ENCODE data around the gene OSTN. TPM values are rescaled to one million over a fixed set of nuclear protein-coding genes. Genes with fewer than 3 reads are reported as not detected.

The OSTN gene
- total and polyA plus RNA-seq, 9 of the 15 experiments (the other 6 are each of a cell fraction or from before 2014, with no cell fraction given) = not detected

- no peak for FAIRE-seq
- intact Hi-C loops (cut with micrococcal nuclease) = no loop called here
Observed at GRCh38 chr3:191302451-191302850, 103.4 kb downstream of the OSTN start.

GRCh38 chr3:191303596-191303995 lies 104.6 kb downstream of the OSTN start:
- 0% methylated on average over 3 of the region's 3 CpGs for WGBS (ENCODE audit: insufficient coverage, low coverage, missing lambda C conversion rate)
- Histone ChIP-seq H2AFZ (ENCODE audit: low read depth, low read length) (no peak overlapping the region), H3K27ac (ENCODE audit: extremely low read depth, low read depth, low read length) (no peak overlapping the region), H3K4me1 (replicated peaks in 1 of 2; ENCODE audit: control insufficient read depth in 2 of 2, insufficient read depth in 2 of 2, low read length in 2 of 2) (no peaks in the 10 kb centered on the region), H3K27me3 (ENCODE audit: control insufficient read depth in 2 of 2, insufficient read depth in 2 of 2, low read length in 2 of 2) (peaks cover 0 to 7% of the 10 kb centered on the region in 2 experiments; a peak in 2 of 5 replicates), H3K36me3 (ENCODE audit: control insufficient read depth, insufficient read depth, low read length) (no peaks in the 10 kb centered on the region), H3K9ac (ENCODE audit: insufficient read depth in 1 of 2, low read depth in 2 of 2, low read length in 2 of 2) (no peak overlapping the region), H3K9me1 (ENCODE audit: control insufficient read depth, insufficient read depth, low read length) (no peaks in the 10 kb centered on the region), H3K4me2 (ENCODE audit: insufficient read depth, low read length) (no peak overlapping the region), H3K79me2 (ENCODE audit: control insufficient read depth, insufficient read depth, low read length) (no peaks in the 10 kb centered on the region), H4K20me1 (replicated peaks; ENCODE audit: control insufficient read depth, insufficient read depth, low read length) (no peaks in the 10 kb centered on the region), H3K9me3 (replicated peaks; ENCODE audit: control insufficient read depth, insufficient read depth, low read depth, low read length) (no peaks in the 10 kb centered on the region), H3K4me3 (no peak overlapping the region)
- DNase-seq (ENCODE audit: extremely low read depth in 1 of 4, low spot score in 3 of 4) (no peak), FAIRE-seq (no peak), ATAC-seq (no peak)
- CTCF ChIA-PET (ENCODE audit: low intra/inter-chr PET ratio) = no interaction called here
- TF ChIP-seq STAT5B (CRISPR knock-in tag; IDR thresholded peaks at IDR 0.05) (no peak), RBM34 (IDR thresholded peaks at IDR 0.05; ENCODE audit: borderline replicate concordance, insufficient read depth, low read length) (no peak), MYNN (IDR thresholded peaks at IDR 0.05) (no peak), MYNN (CRISPR knock-in tag; IDR thresholded peaks at IDR 0.05) (no peak), SMAD2 (IDR thresholded peaks at IDR 0.05; ENCODE audit: low read depth, low read length) (no peak), TAF7 (tag; IDR thresholded peaks at IDR 0.05) (no peak), SOX6 (IDR thresholded peaks at IDR 0.05) (no peak), NCOR1 (IDR thresholded peaks at IDR 0.05) (no peak), TEAD4 (IDR thresholded peaks at IDR 0.05; ENCODE audit: low read length) (no peak), TEAD4 (CRISPR knock-in tag; IDR thresholded peaks at IDR 0.05; ENCODE audit: borderline replicate concordance) (no peak), ZNF184 (CRISPR knock-in tag; IDR thresholded peaks at IDR 0.05) (no peak)
- TF ChIP-seq, protein P1, sequence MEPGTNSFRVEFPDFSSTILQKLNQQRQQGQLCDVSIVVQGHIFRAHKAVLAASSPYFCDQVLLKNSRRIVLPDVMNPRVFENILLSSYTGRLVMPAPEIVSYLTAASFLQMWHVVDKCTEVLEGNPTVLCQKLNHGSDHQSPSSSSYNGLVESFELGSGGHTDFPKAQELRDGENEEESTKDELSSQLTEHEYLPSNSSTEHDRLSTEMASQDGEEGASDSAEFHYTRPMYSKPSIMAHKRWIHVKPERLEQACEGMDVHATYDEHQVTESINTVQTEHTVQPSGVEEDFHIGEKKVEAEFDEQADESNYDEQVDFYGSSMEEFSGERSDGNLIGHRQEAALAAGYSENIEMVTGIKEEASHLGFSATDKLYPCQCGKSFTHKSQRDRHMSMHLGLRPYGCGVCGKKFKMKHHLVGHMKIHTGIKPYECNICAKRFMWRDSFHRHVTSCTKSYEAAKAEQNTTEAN (CRISPR knock-in tag; IDR thresholded peaks at IDR 0.05) = no peak
- TF ChIP-seq, protein P2, sequence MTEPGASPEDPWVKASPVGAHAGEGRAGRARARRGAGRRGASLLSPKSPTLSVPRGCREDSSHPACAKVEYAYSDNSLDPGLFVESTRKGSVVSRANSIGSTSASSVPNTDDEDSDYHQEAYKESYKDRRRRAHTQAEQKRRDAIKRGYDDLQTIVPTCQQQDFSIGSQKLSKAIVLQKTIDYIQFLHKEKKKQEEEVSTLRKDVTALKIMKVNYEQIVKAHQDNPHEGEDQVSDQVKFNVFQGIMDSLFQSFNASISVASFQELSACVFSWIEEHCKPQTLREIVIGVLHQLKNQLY (CRISPR knock-in tag; conservative IDR thresholded peaks at IDR 0.05) = no peak
- BruUV-seq (replicated peaks) = no TSS peak
- in situ Hi-C loops (cut with MboI) = no loop called here
- POLR2A ChIA-PET = no interaction called here
- intact Hi-C loops (cut with micrococcal nuclease) = no loop called here

More at GRCh38 chr3:191302451-191302850, 103.4 kb downstream of the OSTN start:
- Histone ChIP-seq H3K4me1 (replicated peaks in 1 of 2; ENCODE audit: control insufficient read depth in 2 of 2, insufficient read depth in 2 of 2, low read length in 2 of 2) (no peaks in the 10 kb centered on the region), H3K79me2 (ENCODE audit: control insufficient read depth, insufficient read depth, low read length) (no peaks in the 10 kb centered on the region), H2AFZ (ENCODE audit: low read depth, low read length) (no peak overlapping the region), H4K20me1 (replicated peaks; ENCODE audit: control insufficient read depth, insufficient read depth, low read length) (no peaks in the 10 kb centered on the region), H3K9me1 (ENCODE audit: control insufficient read depth, insufficient read depth, low read length) (no peaks in the 10 kb centered on the region), H3K4me3 (no peak overlapping the region), H3K4me2 (ENCODE audit: insufficient read depth, low read length) (no peak overlapping the region), H3K36me3 (ENCODE audit: control insufficient read depth, insufficient read depth, low read length) (no peaks in the 10 kb centered on the region), H3K27me3 (ENCODE audit: control insufficient read depth in 2 of 2, insufficient read depth in 2 of 2, low read length in 2 of 2) (peaks cover 0 to 7% of the 10 kb centered on the region in 2 experiments; a peak in 2 of 5 replicates), H3K27ac (ENCODE audit: extremely low read depth, low read depth, low read length) (no peak overlapping the region), H3K9ac (ENCODE audit: insufficient read depth in 1 of 2, low read depth in 2 of 2, low read length in 2 of 2) (no peak overlapping the region), H3K9me3 (replicated peaks; ENCODE audit: control insufficient read depth, insufficient read depth, low read depth, low read length) (no peaks in the 10 kb centered on the region)
- DNase-seq (ENCODE audit: extremely low read depth in 1 of 4, low spot score in 3 of 4) = no peak
- TF ChIP-seq FOXM1 (IDR thresholded peaks at IDR 0.05; ENCODE audit: low read depth) = no peak
- no peak for TF ChIP-seq FOXM1 (CRISPR knock-in tag; IDR thresholded peaks at IDR 0.05; ENCODE audit: low read depth)
- no peak for TF ChIP-seq TAF9B (IDR thresholded peaks at IDR 0.05; ENCODE audit: partially characterized antibody)
- ChIA-PET CTCF (ENCODE audit: low intra/inter-chr PET ratio) (no interaction called here), POLR2A (no interaction called here)
- no peak for ATAC-seq
- 0% methylated on average over 2 of the region's 2 CpGs for WGBS (ENCODE audit: insufficient coverage, low coverage, missing lambda C conversion rate)
- BruUV-seq (replicated peaks) = no TSS peak
- in situ Hi-C loops (cut with MboI) = no loop called here

All from K562 (cell line).